ENCODE data around the gene SDF4.

Gene SDF4

GRCh38 chr1:1242461-1243265, 10.9 kb upstream of the SDF4 start:
- no peak for DNase-seq (ENCODE audit: low read depth in 1 of 2, low spot score in 1 of 2)

- no peak for DNase-seq (ENCODE audit: low read depth in 1 of 2, low spot score in 1 of 2)
These were observed 9.9 kb upstream of the SDF4 start for GRCh38 chr1:1241588-1242219.

- no peak for DNase-seq (ENCODE audit: low read depth in 1 of 2, low spot score in 1 of 2)
These were observed 9.2 kb upstream of the SDF4 start for GRCh38 chr1:1240822-1241587.

- DNase-seq (ENCODE audit: low read depth in 1 of 2, low spot score in 1 of 2): no peak
These were observed 8.5 kb upstream of the SDF4 start for GRCh38 chr1:1240348-1240732.

GRCh38 chr1:1239614-1240347, 8.0 kb upstream of the SDF4 start:
- DNase-seq (ENCODE audit: low read depth in 1 of 2, low spot score in 1 of 2): no peak

- no peak for DNase-seq (ENCODE audit: low read depth in 1 of 2, low spot score in 1 of 2)
These were observed 7.4 kb upstream of the SDF4 start for GRCh38 chr1:1239227-1239613.

- DNase-seq (ENCODE audit: low read depth in 1 of 2, low spot score in 1 of 2): no peak
These were observed 6.9 kb upstream of the SDF4 start for GRCh38 chr1:1238702-1239178.

GRCh38 chr1:1237874-1238701, 6.3 kb upstream of the SDF4 start:
- DNase-seq (ENCODE audit: low read depth in 1 of 2, low spot score in 1 of 2): no peak

- no peak for DNase-seq (ENCODE audit: low read depth in 1 of 2, low spot score in 1 of 2)
These were observed 5.4 kb upstream of the SDF4 start for GRCh38 chr1:1236945-1237873.

GRCh38 chr1:1236176-1236763, 4.5 kb upstream of the SDF4 start:
- no peak for DNase-seq (ENCODE audit: low read depth in 1 of 2, low spot score in 1 of 2)

- no peak for DNase-seq (ENCODE audit: low read depth in 1 of 2, low spot score in 1 of 2)
These were observed 3.4 kb upstream of the SDF4 start for GRCh38 chr1:1235016-1235744.

- DNase-seq (ENCODE audit: low read depth in 1 of 2, low spot score in 1 of 2): no peak
These were observed 2.5 kb upstream of the SDF4 start for GRCh38 chr1:1234180-1234808.

GRCh38 chr1:1233567-1233892, 1.7 kb upstream of the SDF4 start:
- no peak for DNase-seq (ENCODE audit: low read depth in 1 of 2, low spot score in 1 of 2)

GRCh38 chr1:1232796-1233566, 1.2 kb upstream of the SDF4 start:
- no peak for DNase-seq (ENCODE audit: low read depth in 1 of 2, low spot score in 1 of 2)

GRCh38 chr1:1232208-1232795, 501 bp upstream of the SDF4 start, which contains the start of gene B3GALT6:
TSS of gene B3GALT6 (plus strand) at chr1:1232237. CDS start at chr1:1232279, 42 bp downstream.
- no peak for DNase-seq (ENCODE audit: low read depth in 1 of 2, low spot score in 1 of 2)

- DNase-seq (ENCODE audit: low read depth in 1 of 2, low spot score in 1 of 2): no peak
These were observed 973 bp downstream of the SDF4 start for GRCh38 chr1:1230656-1231399.

Measured in stimulated activated CD4-positive, alpha-beta T cell treated with anti-CD3 and anti-CD28 coated beads, Interleukin-15, amount 100 ng/mL, for 1 hour (primary cell).